K562 (cell line): ENCODE data around the gene DAG1. TPM values are rescaled to one million over a fixed set of nuclear protein-coding genes. Genes with fewer than 3 reads are reported as not detected.

Source experiments
- ATAC-seq: fragments of 200-7000 bp; cut with Tn5 transposase; 3 replicates; pipeline ENCODE4 v1.9.1; 2020; ENCODE audit warnings: moderate library complexity
- Bru-seq: library from RNA; stranded (reverse); fragments of 400-500 nt; gene quantifications from one replicate; lab custom pipeline; 2021; lab: Mats Ljungman, UMichigan
- BruChase-seq, 2 experiments: library from RNA; stranded (reverse); fragments of 400-500 nt; gene quantifications; one replicate each; lab custom pipeline; 2021; lab: Mats Ljungman, UMichigan
- BruUV-seq: library from RNA; stranded (reverse); fragments of 400-500 nt; replicated peaks from 2 replicates; lab custom pipeline; 2021; lab: Mats Ljungman, UMichigan
- CTCF ChIA-PET: fragments of 300-600 bp; formaldehyde crosslinking; extraction: SDS; loops from one replicate; lab custom pipeline; 2021; ENCODE audit warnings: low intra/inter-chr PET ratio; lab: Yijun Ruan, JAX
- POLR2A ChIA-PET: fragments of 300-600, 350-650 bp; sonication (Branson Sonifier 250); formaldehyde crosslinking; extraction: SDS; loops from one replicate; lab custom pipeline; 2021; ENCODE audit warnings: antibody characterized with exemption, inconsistent platforms; lab: Yijun Ruan, JAX
- DNase-seq, 4 experiments: peaks; one replicate each; pipeline versions ENCODE4 v3.0.0 to v3.0.0-alpha.2; 2011 to 2018; ENCODE audit warnings: low spot score in 3 of 4, mixed read lengths in 3 of 4; ENCODE audit errors: extremely low read depth in 1 of 4
- FAIRE-seq: peaks from 2 replicates; lab custom pipeline; 2011; peaks lifted over from hg19 to GRCh38; lab: Jason Lieb, UNC
- H2AFZ ChIP-seq: 2 replicates; pipeline ENCODE4 v1.6.0; 2011; ENCODE audit warnings: low read depth, low read length, control low read depth, inconsistent platforms
- H3K27ac ChIP-seq: fragments of 200-600 bp; 3 replicates; pipeline ENCODE4 v1.8.0; 2011; ENCODE audit warnings: low read depth, mild to moderate bottlenecking, control low read depth, inconsistent platforms, low read length, moderate library complexity, mixed read lengths; ENCODE audit errors: extremely low read depth
- H3K27me3 ChIP-seq, 2 experiments: fragments of 300-600 bp in 1 of 2; 2 replicates in 1 of 2; 3 replicates in 1 of 2; pipeline versions ENCODE4 v1.6.0 to v1.8.0; 2011; ENCODE audit warnings: inconsistent platforms in 2 of 2, low read length in 2 of 2, mild to moderate bottlenecking in 1 of 2, mixed read lengths in 1 of 2, moderate library complexity in 1 of 2; ENCODE audit not compliant: control insufficient read depth in 2 of 2, insufficient read depth in 2 of 2
- H3K36me3 ChIP-seq: fragments of 300-600 bp; 3 replicates; pipeline ENCODE4 v1.8.0; 2011; ENCODE audit warnings: mild to moderate bottlenecking, low read length, inconsistent platforms; ENCODE audit not compliant: control insufficient read depth, insufficient read depth
- H3K4me1 ChIP-seq, 2 experiments: fragments of 200-600 bp in 1 of 2; replicated peaks in 1 of 2; 2 replicates in 1 of 2; 3 replicates in 1 of 2; pipeline versions ENCODE4 v1.5.1 to v1.8.0; 2011; ENCODE audit warnings: inconsistent platforms in 2 of 2, low read length in 2 of 2, mild to moderate bottlenecking in 1 of 2, mixed read lengths in 1 of 2, moderate library complexity in 1 of 2; ENCODE audit not compliant: control insufficient read depth in 2 of 2, insufficient read depth in 2 of 2
- H3K4me2 ChIP-seq: 2 replicates; pipeline ENCODE4 v1.6.1; 2011; ENCODE audit warnings: low read length, control low read depth, inconsistent platforms, mixed read lengths; ENCODE audit not compliant: insufficient read depth
- H3K4me3 ChIP-seq: fragments of 200-600 bp; sonication (generic), shearing (Covaris generic); 2 replicates; pipeline ENCODE4 v1.5.1; 2016; ENCODE audit warnings: control low read depth, inconsistent platforms
- H3K79me2 ChIP-seq: fragments of 200-600 bp; 3 replicates; pipeline ENCODE4 v1.8.0; 2011; ENCODE audit warnings: low read length, inconsistent platforms; ENCODE audit not compliant: control insufficient read depth, insufficient read depth
- H3K9ac ChIP-seq, 2 experiments: 2 replicates each; pipeline versions ENCODE4 v1.6.0 to v1.6.1; 2011; ENCODE audit warnings: low read depth in 2 of 2, low read length in 2 of 2, control low read depth in 1 of 2, inconsistent platforms in 1 of 2, mild to moderate bottlenecking in 1 of 2, mixed read lengths in 1 of 2; ENCODE audit not compliant: insufficient read depth in 1 of 2
- H3K9me1 ChIP-seq: one replicate; pipeline ENCODE4 v1.6.0; 2011; ENCODE audit warnings: inconsistent platforms, mild to moderate bottlenecking, low read length, moderate library complexity; ENCODE audit not compliant: control insufficient read depth, insufficient read depth
- H3K9me3 ChIP-seq: replicated peaks from 2 replicates; pipeline ENCODE4 v1.5.1; 2011; ENCODE audit warnings: low read depth, low read length, inconsistent platforms; ENCODE audit not compliant: control insufficient read depth, insufficient read depth
- H4K20me1 ChIP-seq: replicated peaks from 2 replicates; pipeline ENCODE4 v1.6.1; 2011; ENCODE audit warnings: low read length, inconsistent platforms, mixed read lengths; ENCODE audit not compliant: control insufficient read depth, insufficient read depth
- CHAMP1 ChIP-seq: fragments of 450-650 bp; IDR thresholded peaks from 2 replicates; pipeline ENCODE4 v1.6.1; 2016; ENCODE audit warnings: mild to moderate bottlenecking
- FOXA1 ChIP-seq: fragments of 450-650 bp; IDR thresholded peaks from 2 replicates; pipeline ENCODE4 v1.6.1; 2016; ENCODE audit warnings: mild to moderate bottlenecking, borderline replicate concordance
- FOXJ3 ChIP-seq: sonication (generic); formaldehyde crosslinking; IDR thresholded peaks from 2 replicates; pipeline ENCODE4 v1.4.0; 2020; ENCODE audit warnings: mild to moderate bottlenecking, missing genetic modification reagents
- HMGN3 ChIP-seq: IDR thresholded peaks from 2 replicates; pipeline ENCODE4 v1.6.1; 2011; ENCODE audit warnings: borderline replicate concordance, low read depth, mild to moderate bottlenecking, mixed read lengths, low read length; ENCODE audit not compliant: insufficient read length; ENCODE audit errors: extremely low read depth
- IFI16 ChIP-seq: fragments of 250-450 bp; sonication (Bioruptor Pico); IDR thresholded peaks from 2 replicates; pipeline ENCODE4 v2.1.2; 2022; ENCODE audit warnings: mild to moderate bottlenecking, inconsistent platforms
- KLF10 ChIP-seq: fragments of 250-450 bp; sonication (Bioruptor Pico); IDR thresholded peaks from 2 replicates; pipeline ENCODE4 v1.6.1; 2021; ENCODE audit warnings: matching md5 sums
- PHF21A ChIP-seq: fragments of 450-650 bp; IDR thresholded peaks from 2 replicates; pipeline ENCODE4 v1.6.1; 2017; ENCODE audit warnings: low read depth, borderline replicate concordance
- ZC3H8 ChIP-seq: fragments of 450-650 bp; IDR thresholded peaks from 2 replicates; pipeline ENCODE4 v1.6.1; 2017
- ZNF778 ChIP-seq: fragments of 450-650 bp; formaldehyde crosslinking; IDR thresholded peaks from 2 replicates; pipeline ENCODE4 v1.4.0; 2020; ENCODE audit warnings: mild to moderate bottlenecking, moderate library complexity
- WGBS: fragments of 100-300 bp; shearing (Covaris generic); methylation state at CpG from one replicate; pipeline ENCODE4 v1.1.6; 2016; ENCODE audit warnings: low coverage, mixed read lengths; ENCODE audit not compliant: insufficient coverage; ENCODE audit errors: missing lambda C conversion rate; 5-methylcytosine and 5-hydroxymethylcytosine counted together
- in situ Hi-C: fragments of 300-500 bp; cut with MboI; formaldehyde crosslinking; loops from 4 replicates; pipeline ENCODE4 v1.15.0; 2018; ENCODE audit warnings: inconsistent platforms, mixed read lengths
- intact Hi-C: fragments of 100-400 bp; cut with micrococcal nuclease; formaldehyde crosslinking; loops from 2 replicates; pipeline ENCODE4 v1.14.2; 2022
- long read RNA-seq, 3 experiments: library from polyadenylated mRNA in 2 of 3; library from RNA in 1 of 3; unstranded in 2 of 3; stranded (forward) in 1 of 3; transcript quantifications; one replicate each; pipeline ENCODE4 v2.0.0, GENCODE V29; 2019 to 2022
- polyA minus RNA-seq, 3 experiments: library from RNA; depleted of rRNA, polyadenylated mRNA; stranded (reverse); fragments of >200 nt; gene quantifications; 2 replicates each; pipeline ENCODE4 v1.2.3, GENCODE V29; 2011
- polyA plus RNA-seq, 8 experiments: library from polyadenylated mRNA; depleted of rRNA in 4 of 8; stranded (reverse) in 5 of 8; unstranded in 3 of 8; fragments of >200 nt; fragmentation: Nextera tagmentation in 2 of 8; fragmentation: Illumina TruSeq in 1 of 8; extraction: Ambion mirVana in 2 of 8; extraction: Trizol in 1 of 8; gene quantifications; 2 replicates each; pipeline versions ENCODE4 v1.2.1 to v1.2.3, GENCODE V29; 2011 to 2014; ENCODE audit warnings: inconsistent platforms in 1 of 8, missing spikeins in 1 of 8
- total RNA-seq, 7 experiments: library from RNA; depleted of rRNA in 6 of 7; stranded (reverse); fragments of >200 nt in 6 of 7; fragmentation: Illumina TruSeq in 2 of 7; extraction: Trizol in 2 of 7; gene quantifications; 2 replicates each; pipeline versions ENCODE4 v1.2.1 to v1.2.3, GENCODE V29; 2011 to 2021; ENCODE audit warnings: low replicate concordance in 1 of 7
- TF ChIP-seq, protein P1 (sequence below): sonication (generic); formaldehyde crosslinking; IDR thresholded peaks from 2 replicates; pipeline ENCODE4 v1.8.0; 2022; ENCODE audit warnings: missing genetic modification reagents, mild to moderate bottlenecking, moderate library complexity, borderline replicate concordance
- TF ChIP-seq, protein P2 (sequence below): sonication (generic); formaldehyde crosslinking; IDR thresholded peaks from 2 replicates; pipeline ENCODE4 v1.9.0; 2022; ENCODE audit warnings: mild to moderate bottlenecking, missing genetic modification reagents
- TF ChIP-seq, protein P3 (sequence below): fragments of 250-450 bp; sonication (Bioruptor Pico); IDR thresholded peaks from 2 replicates; pipeline ENCODE4 v1.5.0; 2021

The DAG1 gene
- total RNA-seq (2011; cell fraction: chromatin; rRNA removed; ENCODE audit: low replicate concordance) = 26.7 and 35.3 TPM in 2 replicates
- total RNA-seq (2011; cell fraction: nucleolus; rRNA removed) = 23.9 and 25.5 TPM in 2 replicates
- 30.5 and 35.5 TPM in 2 replicates for total RNA-seq (2011; cell fraction: nucleoplasm; rRNA removed)
- total RNA-seq (2014; rRNA removed) = 11.7 and 12.1 TPM in 2 replicates
- total RNA-seq (2014; rRNA removed; fragmentation: Illumina TruSeq; extraction: Trizol) = 5.3 and 6.1 TPM in 2 replicates
- 8.2 and 9.2 TPM in 2 replicates for total RNA-seq (2015; rRNA removed; fragmentation: Illumina TruSeq; extraction: Trizol)
- total RNA-seq (2021) = 19.3 and 19.6 TPM in 2 replicates
- 6.7 and 8.5 TPM in 2 replicates for polyA plus RNA-seq (2011; rRNA removed)
- polyA plus RNA-seq (2011; cell fraction: cytosol; rRNA removed) = 6.4 and 8.5 TPM in 2 replicates
- polyA plus RNA-seq (2011; cell fraction: nucleus; rRNA removed) = 9.0 and 11.1 TPM in 2 replicates
- 8.6 and 9.6 TPM in 2 replicates for polyA plus RNA-seq (2012)
- 12.5 and 13.7 TPM in 2 replicates for polyA plus RNA-seq (2014; fragmentation: Illumina TruSeq; extraction: Trizol)
- polyA plus RNA-seq (2014; fragmentation: Nextera tagmentation; extraction: Ambion mirVana) = under 1 TPM; 0.29 to 0.39 TPM
- 8.4 and 9.5 TPM in 2 replicates for polyA plus RNA-seq (2014; rRNA removed)
- 8.8 and 9.0 TPM in 2 replicates for polyA minus RNA-seq (2011; rRNA and poly(A)+ RNA removed)
- polyA minus RNA-seq (2011; cell fraction: cytosol; rRNA and poly(A)+ RNA removed) = 9.3 and 12.0 TPM in 2 replicates
- 4.6 and 6.9 TPM in 2 replicates for polyA minus RNA-seq (2011; cell fraction: nucleus; rRNA and poly(A)+ RNA removed)
- percentile 64 among the genes with signal in this experiment for Bru-seq, nascent RNA
- percentile 62 among the genes with signal in this experiment for BruChase-seq, experiment 1, labeled RNA remaining after a 2-hour chase
- percentile 60 among the genes with signal in this experiment for BruChase-seq, experiment 2, labeled RNA remaining after a 6-hour chase
- long read RNA-seq, experiment 1, partial matches to known transcripts = 2 of 27 reads
- long read RNA-seq, experiment 1, other reads (novel, unspliced or antisense) = 25 of 27 reads
- long read RNA-seq, experiment 2, partial matches to known transcripts = 0 of 13 reads
- long read RNA-seq, experiment 2, other reads (novel, unspliced or antisense) = 12 of 13 reads
- long read RNA-seq, experiment 3, partial matches to known transcripts = 0 of 1 reads
- long read RNA-seq, experiment 3, other reads (novel, unspliced or antisense) = 1 of 1 reads

GRCh38 chr3:49469936-49470713, at the start of gene DAG1:
Gene DAG1 (plus strand): TSS chr3:49470267. CDS start chr3:49510535, 40,268 bp downstream.
- BruUV-seq = no TSS peak
- in situ Hi-C loops (no loop called here), intact Hi-C loops (no loop called here)
- Histone ChIP-seq H3K27me3 (no peaks in the 10 kb centered on the region), H3K4me2 (peak within 1 kb of the TSS; percentile 89), H3K9ac (peak within 1 kb of the TSS; percentile 84 to 91), H2AFZ (peak within 1 kb of the TSS; percentile 91), H3K4me1 (peaks cover 31 to 38% of the 10 kb centered on the region in 2 experiments), H3K4me3 (peak within 1 kb of the TSS; percentile 92), H3K36me3 (no peaks in the 10 kb centered on the region; the same call in 2 of the 3 replicates), H3K9me1 (no peaks in the 10 kb centered on the region), H3K9me3 (no peaks in the 10 kb centered on the region), H3K27ac (peak within 1 kb of the TSS; percentile 92), H4K20me1 (no peaks in the 10 kb centered on the region), H3K79me2 (peaks cover 37% of the 10 kb centered on the region)
- FAIRE-seq (peak; percentile 6), DNase-seq (peak; percentile 92 to 95 (median 92)), ATAC-seq (peak; percentile 92)
- CTCF ChIA-PET = no interaction called here
- POLR2A ChIA-PET = interaction anchor here (0.6 to 2.0 kb wide), 10 partner anchors 15 to 602 kb away, joined by 3 to 5 read pairs (median 4); partner anchors contain the start of genes IP6K1 and RHOA
- WGBS = 0% methylated on average over 30 of the region's 108 CpGs
- TF ChIP-seq FOXJ3 (CRISPR knock-in tag) = no peak
- no peak for TF ChIP-seq IFI16
- TF ChIP-seq, protein P1, sequence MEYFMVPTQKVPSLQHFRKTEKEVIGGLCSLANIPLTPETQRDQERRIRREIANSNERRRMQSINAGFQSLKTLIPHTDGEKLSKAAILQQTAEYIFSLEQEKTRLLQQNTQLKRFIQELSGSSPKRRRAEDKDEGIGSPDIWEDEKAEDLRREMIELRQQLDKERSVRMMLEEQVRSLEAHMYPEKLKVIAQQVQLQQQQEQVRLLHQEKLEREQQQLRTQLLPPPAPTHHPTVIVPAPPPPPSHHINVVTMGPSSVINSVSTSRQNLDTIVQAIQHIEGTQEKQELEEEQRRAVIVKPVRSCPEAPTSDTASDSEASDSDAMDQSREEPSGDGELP = peak; percentile 49
- TF ChIP-seq, protein P2, sequence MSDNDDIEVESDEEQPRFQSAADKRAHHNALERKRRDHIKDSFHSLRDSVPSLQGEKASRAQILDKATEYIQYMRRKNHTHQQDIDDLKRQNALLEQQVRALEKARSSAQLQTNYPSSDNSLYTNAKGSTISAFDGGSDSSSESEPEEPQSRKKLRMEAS (CRISPR knock-in tag) = peak; percentile 81
- no peak for TF ChIP-seq CHAMP1
- peak; percentile 7 for TF ChIP-seq HMGN3
- no peak for TF ChIP-seq KLF10 (CRISPR knock-in tag)
- TF ChIP-seq, protein P3, sequence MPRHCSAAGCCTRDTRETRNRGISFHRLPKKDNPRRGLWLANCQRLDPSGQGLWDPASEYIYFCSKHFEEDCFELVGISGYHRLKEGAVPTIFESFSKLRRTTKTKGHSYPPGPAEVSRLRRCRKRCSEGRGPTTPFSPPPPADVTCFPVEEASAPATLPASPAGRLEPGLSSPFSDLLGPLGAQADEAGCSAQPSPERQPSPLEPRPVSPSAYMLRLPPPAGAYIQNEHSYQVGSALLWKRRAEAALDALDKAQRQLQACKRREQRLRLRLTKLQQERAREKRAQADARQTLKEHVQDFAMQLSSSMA = no peak
- no peak for TF ChIP-seq PHF21A
- no peak for TF ChIP-seq ZC3H8
- TF ChIP-seq ZNF778 = no peak
- no peak for TF ChIP-seq FOXA1
